Neural cell (in vitro differentiated cells): Measurements from ENCODE around the gene MTX3. TPM values are rescaled to one million over a fixed set of nuclear protein-coding genes. Genes with fewer than 3 reads are reported as not detected.

Experiments used
- H2AFZ ChIP-seq: fragments of 200-600, 300-800 bp; sonication (generic), shearing (Covaris generic); 2 replicates; pipeline ENCODE4 v1.6.0; 2014; ENCODE audit warnings: low read depth, mild to moderate bottlenecking, antibody characterized with exemption, low read length, moderate library complexity
- H3F3A ChIP-seq: fragments of 200-600 bp; shearing (Covaris generic); 2 replicates; pipeline ENCODE4 v1.6.1; 2016; ENCODE audit warnings: mild to moderate bottlenecking, moderate library complexity, mixed read lengths, antibody characterized with exemption, low read length; ENCODE audit not compliant: insufficient read depth, poor library complexity, severe bottlenecking
- H3K27ac ChIP-seq: fragments of 200-600, 300-800 bp; sonication (generic), shearing (Covaris generic); 2 replicates; pipeline ENCODE4 v1.5.1; 2014; ENCODE audit warnings: mild to moderate bottlenecking, low read length, moderate library complexity
- H3K27me3 ChIP-seq: fragments of 300-800, 200-600 bp; sonication (generic), shearing (Covaris generic); 2 replicates; pipeline ENCODE4 v1.6.0; 2014; ENCODE audit warnings: mild to moderate bottlenecking, low read depth, low read length, moderate library complexity; ENCODE audit not compliant: insufficient read depth
- H3K36me3 ChIP-seq: fragments of 300-800, 200-600 bp; sonication (generic), shearing (Covaris generic); 2 replicates; pipeline ENCODE4 v1.5.1; 2014; ENCODE audit warnings: mild to moderate bottlenecking, antibody characterized with exemption, low read length, moderate library complexity; ENCODE audit not compliant: insufficient read depth
- H3K4me2 ChIP-seq: fragments of 300-800, 200-600 bp; sonication (generic), shearing (Covaris generic); 2 replicates; pipeline ENCODE4 v1.6.0; 2014; ENCODE audit warnings: mild to moderate bottlenecking, low read length
- H3K4me3 ChIP-seq: fragments of 300-800, 200-600 bp; sonication (generic), shearing (Covaris generic); 2 replicates; pipeline ENCODE4 v1.5.1; 2014; ENCODE audit warnings: mild to moderate bottlenecking, low read length, moderate library complexity
- H3K79me2 ChIP-seq: fragments of 200-600 bp; shearing (Covaris generic); replicated peaks from 2 replicates; pipeline ENCODE4 v1.6.0; 2014; ENCODE audit warnings: mild to moderate bottlenecking, low read length, moderate library complexity; ENCODE audit not compliant: insufficient read depth
- H3K9ac ChIP-seq: fragments of 300-800, 200-600 bp; sonication (generic), shearing (Covaris generic); 2 replicates; pipeline ENCODE4 v1.6.1; 2016; ENCODE audit warnings: mild to moderate bottlenecking, low read length, mixed read lengths
- H3K9me2 ChIP-seq: fragments of 200-600 bp; shearing (Covaris generic); 2 replicates; pipeline ENCODE4 v1.6.1; 2016; ENCODE audit warnings: mild to moderate bottlenecking, low read length, mixed read lengths; ENCODE audit not compliant: insufficient read depth
- H3K9me3 ChIP-seq: fragments of 200-600, 300-800 bp; sonication (generic), shearing (Covaris generic); 2 replicates; pipeline ENCODE4 v1.6.1; 2016; ENCODE audit warnings: mild to moderate bottlenecking, mixed run types, low read length, moderate library complexity, mixed read lengths
- H4K20me1 ChIP-seq: fragments of 200-600 bp; shearing (Covaris generic); 2 replicates; pipeline ENCODE4 v1.6.1; 2016; ENCODE audit warnings: mild to moderate bottlenecking, mixed run types; ENCODE audit not compliant: insufficient read depth
- EP300 ChIP-seq: fragments of 450-650 bp; conservative IDR thresholded peaks from 2 replicates; pipeline ENCODE4 v1.6.1; 2014; ENCODE audit warnings: antibody characterized with exemption, mild to moderate bottlenecking, moderate library complexity; ENCODE audit not compliant: poor library complexity, severe bottlenecking
- EZH2 ChIP-seq: fragments of 200-600, 300-800 bp; shearing (Covaris generic), sonication (generic); IDR thresholded peaks from 2 replicates; pipeline ENCODE4 v1.6.1; 2014; ENCODE audit warnings: antibody characterized with exemption, low read length, borderline replicate concordance, mild to moderate bottlenecking; ENCODE audit not compliant: insufficient read depth, poor library complexity, severe bottlenecking
- MXI1 ChIP-seq: fragments of 450-650 bp; conservative IDR thresholded peaks from 2 replicates; pipeline ENCODE4 v1.6.1; 2014; ENCODE audit warnings: antibody characterized with exemption, mild to moderate bottlenecking; ENCODE audit not compliant: poor library complexity, severe bottlenecking
- POLR2AphosphoS5 ChIP-seq: IDR thresholded peaks from 2 replicates; pipeline ENCODE4 v1.6.1; 2012
- RAD21 ChIP-seq: fragments of 450-650 bp; conservative IDR thresholded peaks from 2 replicates; pipeline ENCODE4 v1.6.1; 2014; ENCODE audit warnings: antibody characterized with exemption, mild to moderate bottlenecking, moderate library complexity
- SMC3 ChIP-seq: fragments of 450-650 bp; conservative IDR thresholded peaks from 2 replicates; pipeline ENCODE4 v1.6.1; 2014; ENCODE audit warnings: antibody characterized with exemption, mild to moderate bottlenecking, moderate library complexity; ENCODE audit not compliant: poor library complexity
- TAF1 ChIP-seq: IDR thresholded peaks from 2 replicates; pipeline ENCODE4 v1.6.1; 2012; ENCODE audit warnings: low read depth
- polyA plus RNA-seq: library from polyadenylated mRNA; depleted of rRNA; stranded (reverse); fragments of >200 nt; gene quantifications from 2 replicates; pipeline ENCODE4 v1.2.3, GENCODE V29; 2014
- TF ChIP-seq, protein P1 (sequence below): fragments of 450-650 bp; IDR thresholded peaks from 2 replicates; pipeline ENCODE4 v1.5.1; 2014; ENCODE audit warnings: antibody characterized with exemption, mild to moderate bottlenecking, moderate library complexity; ENCODE audit not compliant: poor library complexity, severe bottlenecking
- TF ChIP-seq, protein P2 (sequence below): IDR thresholded peaks from 2 replicates; pipeline ENCODE4 v1.6.1; 2012; ENCODE audit warnings: borderline replicate concordance

Gene MTX3
- polyA plus RNA-seq, 1 donor from 2014 or later: 20.8 TPM

DNA sequence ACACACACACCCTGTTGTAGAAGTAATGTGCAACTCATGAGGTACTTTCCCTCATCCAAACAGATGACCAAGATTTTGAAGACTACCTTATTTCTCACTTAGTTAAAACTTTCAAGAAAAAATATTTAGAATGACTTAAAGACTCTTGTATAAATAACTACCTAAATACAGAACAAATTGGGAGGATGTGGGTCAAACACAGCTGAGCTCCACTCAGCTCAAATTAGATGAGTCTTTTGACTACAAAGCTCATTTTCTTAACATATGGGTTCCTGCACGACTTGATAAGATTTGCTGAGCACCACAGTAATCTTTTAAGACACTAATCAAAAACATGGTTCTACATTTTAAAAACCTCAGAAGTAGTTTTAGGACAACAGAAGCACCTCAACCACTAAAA, 8.9 kb downstream of the MTX3 start:
- Histone ChIP-seq H3K79me2 (no peaks in the 10 kb centered on the region), H2AFZ (no peak overlapping the region), H4K20me1 (no peaks in the 10 kb centered on the region)

DNA sequence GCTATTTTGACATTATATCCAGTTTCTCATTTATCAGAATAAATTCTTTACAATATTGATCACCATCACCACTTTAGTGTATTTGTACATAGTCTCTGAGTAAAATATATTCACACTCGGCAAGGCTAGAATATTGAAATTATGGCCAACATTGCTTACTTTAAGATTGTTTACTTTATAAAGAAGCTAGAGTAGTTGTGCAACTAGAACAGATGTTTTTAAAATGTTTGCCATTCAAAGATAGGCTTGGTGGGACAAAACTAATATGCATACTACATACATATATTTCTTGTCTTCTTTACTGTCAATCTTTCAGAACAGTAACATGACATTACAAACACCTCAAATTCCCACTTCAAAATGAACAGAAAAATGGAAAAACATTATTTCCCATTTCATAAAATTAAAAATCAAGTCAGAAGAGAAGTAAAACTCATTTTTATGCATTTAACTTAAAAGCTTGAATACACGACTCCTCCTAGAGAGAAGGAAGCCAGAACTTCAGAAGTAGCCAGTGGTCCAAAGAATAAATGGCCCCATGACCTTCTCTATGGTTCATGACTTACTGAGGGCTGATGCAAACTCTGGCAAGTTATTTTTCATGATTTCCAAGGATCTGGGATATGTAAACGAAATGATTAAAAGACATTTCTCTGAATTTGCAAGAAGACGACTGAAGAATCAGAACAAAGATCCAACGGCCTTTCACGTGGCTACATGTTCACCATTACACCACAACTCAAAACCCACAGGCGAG, 14.1 kb downstream of the MTX3 start:
- Histone ChIP-seq H3K9me3 (no peaks in the 10 kb centered on the region), H3K27ac (no peak overlapping the region), H3F3A (no peaks in the 10 kb centered on the region), H3K4me3 (no peak overlapping the region), H4K20me1 (no peaks in the 10 kb centered on the region), H3K4me2 (no peak overlapping the region), H3K79me2 (no peaks in the 10 kb centered on the region), H2AFZ (no peak overlapping the region), H3K27me3 (no peaks in the 10 kb centered on the region), H3K9ac (no peak overlapping the region), H3K9me2 (no peaks in the 10 kb centered on the region), H3K36me3 (no peaks in the 10 kb centered on the region)
- TF ChIP-seq SMC3: no peak
- no peak for TF ChIP-seq MXI1
- no peak for TF ChIP-seq EP300
- TF ChIP-seq RAD21: no peak
- no peak for TF ChIP-seq POLR2AphosphoS5
- TF ChIP-seq TAF1: no peak
- no peak for TF ChIP-seq EZH2
- TF ChIP-seq, protein P1, sequence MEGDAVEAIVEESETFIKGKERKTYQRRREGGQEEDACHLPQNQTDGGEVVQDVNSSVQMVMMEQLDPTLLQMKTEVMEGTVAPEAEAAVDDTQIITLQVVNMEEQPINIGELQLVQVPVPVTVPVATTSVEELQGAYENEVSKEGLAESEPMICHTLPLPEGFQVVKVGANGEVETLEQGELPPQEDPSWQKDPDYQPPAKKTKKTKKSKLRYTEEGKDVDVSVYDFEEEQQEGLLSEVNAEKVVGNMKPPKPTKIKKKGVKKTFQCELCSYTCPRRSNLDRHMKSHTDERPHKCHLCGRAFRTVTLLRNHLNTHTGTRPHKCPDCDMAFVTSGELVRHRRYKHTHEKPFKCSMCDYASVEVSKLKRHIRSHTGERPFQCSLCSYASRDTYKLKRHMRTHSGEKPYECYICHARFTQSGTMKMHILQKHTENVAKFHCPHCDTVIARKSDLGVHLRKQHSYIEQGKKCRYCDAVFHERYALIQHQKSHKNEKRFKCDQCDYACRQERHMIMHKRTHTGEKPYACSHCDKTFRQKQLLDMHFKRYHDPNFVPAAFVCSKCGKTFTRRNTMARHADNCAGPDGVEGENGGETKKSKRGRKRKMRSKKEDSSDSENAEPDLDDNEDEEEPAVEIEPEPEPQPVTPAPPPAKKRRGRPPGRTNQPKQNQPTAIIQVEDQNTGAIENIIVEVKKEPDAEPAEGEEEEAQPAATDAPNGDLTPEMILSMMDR: no peak
- TF ChIP-seq, protein P2, sequence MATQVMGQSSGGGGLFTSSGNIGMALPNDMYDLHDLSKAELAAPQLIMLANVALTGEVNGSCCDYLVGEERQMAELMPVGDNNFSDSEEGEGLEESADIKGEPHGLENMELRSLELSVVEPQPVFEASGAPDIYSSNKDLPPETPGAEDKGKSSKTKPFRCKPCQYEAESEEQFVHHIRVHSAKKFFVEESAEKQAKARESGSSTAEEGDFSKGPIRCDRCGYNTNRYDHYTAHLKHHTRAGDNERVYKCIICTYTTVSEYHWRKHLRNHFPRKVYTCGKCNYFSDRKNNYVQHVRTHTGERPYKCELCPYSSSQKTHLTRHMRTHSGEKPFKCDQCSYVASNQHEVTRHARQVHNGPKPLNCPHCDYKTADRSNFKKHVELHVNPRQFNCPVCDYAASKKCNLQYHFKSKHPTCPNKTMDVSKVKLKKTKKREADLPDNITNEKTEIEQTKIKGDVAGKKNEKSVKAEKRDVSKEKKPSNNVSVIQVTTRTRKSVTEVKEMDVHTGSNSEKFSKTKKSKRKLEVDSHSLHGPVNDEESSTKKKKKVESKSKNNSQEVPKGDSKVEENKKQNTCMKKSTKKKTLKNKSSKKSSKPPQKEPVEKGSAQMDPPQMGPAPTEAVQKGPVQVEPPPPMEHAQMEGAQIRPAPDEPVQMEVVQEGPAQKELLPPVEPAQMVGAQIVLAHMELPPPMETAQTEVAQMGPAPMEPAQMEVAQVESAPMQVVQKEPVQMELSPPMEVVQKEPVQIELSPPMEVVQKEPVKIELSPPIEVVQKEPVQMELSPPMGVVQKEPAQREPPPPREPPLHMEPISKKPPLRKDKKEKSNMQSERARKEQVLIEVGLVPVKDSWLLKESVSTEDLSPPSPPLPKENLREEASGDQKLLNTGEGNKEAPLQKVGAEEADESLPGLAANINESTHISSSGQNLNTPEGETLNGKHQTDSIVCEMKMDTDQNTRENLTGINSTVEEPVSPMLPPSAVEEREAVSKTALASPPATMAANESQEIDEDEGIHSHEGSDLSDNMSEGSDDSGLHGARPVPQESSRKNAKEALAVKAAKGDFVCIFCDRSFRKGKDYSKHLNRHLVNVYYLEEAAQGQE: no peak

More for the DNA sequence above, 8.9 kb downstream of the MTX3 start:
- Histone ChIP-seq H3K9ac (no peak overlapping the region), H3K27me3 (no peaks in the 10 kb centered on the region), H3F3A (no peaks in the 10 kb centered on the region), H3K9me3 (no peaks in the 10 kb centered on the region), H3K27ac (no peak overlapping the region), H3K36me3 (peaks cover 9% of the 10 kb centered on the region), H3K4me3 (no peak overlapping the region), H3K4me2 (no peak overlapping the region), H3K9me2 (no peaks in the 10 kb centered on the region)
- no peak for TF ChIP-seq SMC3
- TF ChIP-seq, protein P2: no peak
- no peak for TF ChIP-seq EP300
- TF ChIP-seq POLR2AphosphoS5: no peak
- no peak for TF ChIP-seq TAF1
